ENCODE data around the gene ANTXR2.
A peak's percentile ranks its signal among the peaks of the same experiment; 100 is the strongest.
"Not testable (repeated sequence)": the region's sequence is repeated elsewhere in the genome, so short reads cannot be mapped to it uniquely, and the experiment has no call there.

Gene ANTXR2

GRCh38 chr4:79917246-79917645 lies 155.8 kb downstream of the ANTXR2 start:
- peak; percentile 24 for DNase-seq (ENCODE audit: low read depth)

- no peak for DNase-seq (ENCODE audit: low read depth)
Measured at GRCh38 chr4:79915246-79915645, 157.8 kb downstream of the ANTXR2 start.

- no peak for DNase-seq (ENCODE audit: low read depth)
Measured at GRCh38 chr4:79913581-79913980, 159.4 kb downstream of the ANTXR2 start.

- DNase-seq (ENCODE audit: low read depth) = no peak
Measured at GRCh38 chr4:79907001-79907400, 166.0 kb downstream of the ANTXR2 start.

GRCh38 chr4:79906303-79906702 lies 166.7 kb downstream of the ANTXR2 start:
- no peak for DNase-seq (ENCODE audit: low read depth)

- no peak for DNase-seq (ENCODE audit: low read depth)
Measured at GRCh38 chr4:79905212-79905611, 167.8 kb downstream of the ANTXR2 start.

GRCh38 chr4:79904331-79904730 lies 168.7 kb downstream of the ANTXR2 start:
- DNase-seq (ENCODE audit: low read depth) = no peak

GRCh38 chr4:79900182-79900581 lies 172.8 kb downstream of the ANTXR2 start:
- DNase-seq (ENCODE audit: low read depth) = no peak

- DNase-seq (ENCODE audit: low read depth) = no peak
Measured at GRCh38 chr4:79899481-79899880, 173.5 kb downstream of the ANTXR2 start.

GRCh38 chr4:79898055-79898454 lies 175.0 kb downstream of the ANTXR2 start:
- DNase-seq (ENCODE audit: low read depth) = no peak

GRCh38 chr4:79897174-79897573 lies 175.9 kb downstream of the ANTXR2 start:
- no peak for DNase-seq (ENCODE audit: low read depth)

GRCh38 chr4:79893456-79893855 lies 179.6 kb downstream of the ANTXR2 start:
- DNase-seq (ENCODE audit: low read depth) = no peak

- DNase-seq (ENCODE audit: low read depth) = not testable (repeated sequence)
Measured at GRCh38 chr4:79889026-79889425, 184.0 kb downstream of the ANTXR2 start.

- DNase-seq (ENCODE audit: low read depth) = no peak
Measured at GRCh38 chr4:79886557-79886956, 186.5 kb downstream of the ANTXR2 start.

GRCh38 chr4:79886021-79886420 lies 187.0 kb downstream of the ANTXR2 start:
- no peak for DNase-seq (ENCODE audit: low read depth)

GRCh38 chr4:79883290-79883689 lies 189.7 kb downstream of the ANTXR2 start:
- no peak for DNase-seq (ENCODE audit: low read depth)

- DNase-seq (ENCODE audit: low read depth) = no peak
Measured at GRCh38 chr4:79882806-79883205, 190.2 kb downstream of the ANTXR2 start.

GRCh38 chr4:79881407-79881806 lies 191.6 kb downstream of the ANTXR2 start:
- no peak for DNase-seq (ENCODE audit: low read depth)

GRCh38 chr4:79877511-79877910 lies 195.5 kb downstream of the ANTXR2 start:
- no peak for DNase-seq (ENCODE audit: low read depth)

GRCh38 chr4:79875344-79875899 lies 197.6 kb downstream of the ANTXR2 start:
- DNase-seq (ENCODE audit: low read depth) = no peak

- no peak for DNase-seq (ENCODE audit: low read depth)
Measured at GRCh38 chr4:79874197-79874596, 198.8 kb downstream of the ANTXR2 start.

GRCh38 chr4:79872738-79873137 lies 200.3 kb downstream of the ANTXR2 start:
- DNase-seq (ENCODE audit: low read depth) = no peak

GRCh38 chr4:79871961-79872360 lies 201.1 kb downstream of the ANTXR2 start:
- no peak for DNase-seq (ENCODE audit: low read depth)

- no peak for DNase-seq (ENCODE audit: low read depth)
Measured at GRCh38 chr4:79869597-79870237, 203.3 kb downstream of the ANTXR2 start.
